ENCODE measurements around the gene DPYSL5.
"Not testable (repeated sequence)": the region's sequence is repeated elsewhere in the genome, so short reads cannot be mapped to it uniquely, and the experiment has no call there.

Gene DPYSL5

DNA sequence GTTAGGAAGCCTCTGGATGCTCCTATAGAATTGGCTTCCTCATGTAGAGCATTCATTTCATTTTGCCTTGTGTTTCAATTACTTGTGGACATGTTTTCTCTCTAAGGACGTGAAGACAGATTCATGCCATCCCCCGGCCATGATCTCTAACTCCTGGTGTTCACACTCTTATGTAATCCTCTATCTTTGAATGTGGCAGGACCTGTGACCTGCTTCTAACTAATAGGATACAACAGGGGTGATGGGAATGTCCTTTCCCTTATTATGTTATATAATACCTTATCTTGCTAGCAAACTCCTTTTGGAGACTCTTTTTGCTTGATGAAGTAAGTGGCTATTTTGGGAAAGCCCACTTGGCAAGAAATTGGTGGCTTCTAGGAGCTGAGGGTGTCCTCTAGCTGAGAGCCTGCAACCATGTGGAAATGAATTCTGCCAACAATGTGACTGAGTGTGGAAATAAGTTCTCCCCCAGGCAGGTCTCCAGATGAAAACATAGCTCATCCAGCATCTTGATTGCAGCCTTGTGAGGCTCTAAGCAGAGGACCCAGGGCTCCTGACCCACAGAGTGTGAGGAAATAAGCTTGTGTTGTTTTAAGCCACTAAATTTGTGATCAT, 13.8 kb downstream of the DPYSL5 start:
- DNase-seq = no peak
- in situ Hi-C loops (cut with HindIII; ENCODE audit: low pct_ligation_motif_present, low pct_unique_long_range_greater_than_20kb, low sequenced_read_pairs) = no loop called here

DNA sequence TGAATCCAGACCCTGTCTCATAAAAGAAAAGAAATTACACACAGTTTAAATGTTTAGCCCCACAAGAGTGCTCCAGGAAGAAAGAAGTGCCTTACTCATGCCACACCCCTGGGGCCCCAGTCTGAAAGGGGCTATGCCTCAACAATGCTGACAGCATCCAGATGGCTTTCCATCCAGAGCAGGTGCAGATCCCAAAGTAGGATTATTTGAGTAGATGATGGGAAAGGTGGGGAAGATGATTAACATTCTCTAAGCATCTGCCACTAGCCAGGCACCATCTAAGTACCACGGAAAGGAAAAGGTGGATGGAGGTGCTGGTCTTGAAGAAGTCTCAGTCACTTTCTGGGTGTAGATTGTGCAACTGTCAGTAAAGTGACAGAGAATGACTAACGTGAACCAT, 16.3 kb downstream of the DPYSL5 start:
- in situ Hi-C loops (cut with HindIII; ENCODE audit: low pct_ligation_motif_present, low pct_unique_long_range_greater_than_20kb, low sequenced_read_pairs) = no loop called here
- DNase-seq = no peak

DNA sequence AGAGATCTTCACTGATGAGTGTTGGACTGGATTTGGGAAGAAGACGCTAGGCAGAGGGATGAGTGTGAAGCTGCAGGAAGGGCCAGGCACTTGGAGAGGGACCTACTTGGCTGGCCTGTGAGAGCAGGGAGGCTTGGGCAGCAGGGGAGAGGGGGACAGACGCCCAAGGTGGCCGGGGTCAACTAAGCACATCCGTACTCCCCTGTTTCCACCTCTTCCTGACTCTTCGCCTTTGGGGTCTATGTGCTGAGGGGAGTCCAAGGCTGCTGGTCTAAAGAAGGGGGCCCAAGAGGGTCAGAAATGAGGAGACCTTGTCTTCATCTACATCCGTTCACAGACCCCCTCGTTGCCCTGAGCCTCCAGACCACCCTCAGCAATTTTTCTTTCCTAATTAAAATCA, 16.7 kb downstream of the DPYSL5 start:
- in situ Hi-C loops (cut with HindIII; ENCODE audit: low pct_ligation_motif_present, low pct_unique_long_range_greater_than_20kb, low sequenced_read_pairs) = no loop called here
- DNase-seq = no peak

DNA sequence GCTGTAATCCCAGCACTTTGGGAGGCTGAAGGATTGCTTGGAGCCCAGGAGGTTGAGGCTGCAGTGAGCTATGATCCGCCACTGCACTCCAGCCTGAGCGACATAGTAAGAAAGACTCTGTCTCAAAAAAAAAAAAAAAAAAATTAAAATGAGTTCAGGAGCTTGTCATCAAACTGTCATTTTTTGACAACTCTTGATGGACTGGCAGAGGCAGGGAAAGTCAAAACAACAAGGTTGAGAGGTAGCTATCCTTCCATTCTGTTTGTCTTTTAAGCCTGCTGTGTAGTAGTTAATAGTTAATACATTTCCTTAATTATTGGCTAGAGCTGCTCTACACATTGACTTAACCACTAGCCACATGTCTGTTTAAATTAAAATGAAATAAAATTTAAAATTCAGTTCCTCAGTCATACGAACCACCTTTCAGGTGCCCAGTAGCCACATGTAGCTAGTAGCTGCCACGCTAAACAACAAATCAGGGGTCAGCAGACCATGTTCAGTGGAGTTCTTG, 22.7 kb downstream of the DPYSL5 start:
- in situ Hi-C loops (cut with HindIII; ENCODE audit: low pct_ligation_motif_present, low pct_unique_long_range_greater_than_20kb, low sequenced_read_pairs) = no loop called here
- peak; percentile 59 for DNase-seq

DNA sequence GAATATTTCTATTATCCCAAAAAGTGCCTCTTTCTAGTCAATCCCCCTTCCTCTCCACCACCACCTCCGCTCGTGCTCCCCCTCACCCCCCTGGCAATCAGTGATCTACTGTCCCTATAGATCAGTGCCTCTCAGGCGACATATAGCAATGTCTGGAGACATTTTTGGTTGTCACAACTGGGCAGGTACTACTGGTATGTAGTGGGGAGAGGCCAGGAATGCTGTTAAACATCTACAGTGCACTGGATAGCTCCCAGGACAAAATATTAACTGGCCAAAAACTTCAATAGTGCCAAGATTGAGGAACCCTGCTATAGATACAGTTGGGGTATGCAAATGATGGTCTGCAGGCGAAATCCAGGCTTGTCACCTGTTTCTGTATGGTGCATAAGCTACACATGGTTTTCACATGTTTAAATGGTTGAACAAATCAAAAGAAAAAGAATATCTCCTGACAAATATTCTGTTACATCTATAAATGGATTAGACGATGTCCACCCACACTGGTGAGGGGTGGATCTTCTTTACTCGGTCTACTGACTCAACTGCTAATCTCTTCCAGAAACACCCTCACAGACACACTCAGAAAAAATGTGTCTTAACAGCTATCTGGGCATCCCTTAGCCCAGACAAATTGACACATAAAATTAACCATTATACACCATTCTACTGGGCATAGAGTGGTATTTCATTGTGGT, 25.5 kb downstream of the DPYSL5 start:
- peak; percentile 41 for DNase-seq
- in situ Hi-C loops (cut with HindIII; ENCODE audit: low pct_ligation_motif_present, low pct_unique_long_range_greater_than_20kb, low sequenced_read_pairs) = no loop called here

DNA sequence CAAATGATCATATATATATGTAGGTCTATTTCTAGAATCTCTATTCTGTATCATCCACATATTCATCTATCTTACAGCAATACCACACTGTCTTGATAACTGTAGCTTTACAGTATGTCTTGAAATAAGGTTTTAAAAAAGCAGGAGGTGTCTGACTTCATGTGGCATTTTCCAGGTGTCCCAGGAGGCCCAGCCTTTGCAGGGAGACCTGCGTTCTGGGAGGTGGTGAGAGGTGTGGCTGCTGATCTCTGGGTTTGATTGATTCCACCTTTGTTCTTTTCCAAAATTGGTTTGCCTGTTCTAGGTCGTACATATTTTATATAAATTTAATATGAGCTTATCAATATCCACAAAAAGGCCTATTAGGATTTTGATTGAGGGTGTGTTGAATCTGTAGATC, 26.6 kb downstream of the DPYSL5 start:
- no peak for DNase-seq
- in situ Hi-C loops (cut with HindIII; ENCODE audit: low pct_ligation_motif_present, low pct_unique_long_range_greater_than_20kb, low sequenced_read_pairs) = no loop called here

DNA sequence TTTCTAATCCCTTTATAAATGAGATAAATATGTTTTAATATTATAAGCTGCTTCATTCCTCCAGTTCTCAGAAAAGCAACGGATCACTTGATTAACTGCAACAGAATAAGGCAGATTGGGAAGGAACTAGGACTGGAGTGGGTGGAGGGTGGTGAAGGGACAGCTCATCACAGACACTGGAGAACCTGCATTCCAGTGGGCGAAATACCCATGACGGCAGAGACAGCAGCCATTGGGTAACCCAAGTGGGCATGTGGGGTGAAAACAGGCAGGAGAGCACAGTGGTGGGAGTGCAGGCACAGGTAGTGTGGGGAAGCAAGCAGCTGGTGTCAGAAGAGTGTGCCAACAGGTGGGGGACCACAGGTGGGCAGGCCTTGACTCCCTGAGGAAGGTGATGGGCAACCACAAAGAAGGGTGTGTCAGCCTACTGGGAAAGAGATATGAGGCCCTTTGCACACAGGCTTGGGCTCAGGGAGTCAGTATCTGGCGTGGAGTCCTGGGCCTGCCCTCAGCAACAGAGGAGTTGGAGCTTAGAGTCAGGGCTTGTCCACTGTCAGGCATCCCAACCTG, 27.2 kb downstream of the DPYSL5 start:
- in situ Hi-C loops (cut with HindIII; ENCODE audit: low pct_ligation_motif_present, low pct_unique_long_range_greater_than_20kb, low sequenced_read_pairs) = no loop called here
- DNase-seq = no peak

DNA sequence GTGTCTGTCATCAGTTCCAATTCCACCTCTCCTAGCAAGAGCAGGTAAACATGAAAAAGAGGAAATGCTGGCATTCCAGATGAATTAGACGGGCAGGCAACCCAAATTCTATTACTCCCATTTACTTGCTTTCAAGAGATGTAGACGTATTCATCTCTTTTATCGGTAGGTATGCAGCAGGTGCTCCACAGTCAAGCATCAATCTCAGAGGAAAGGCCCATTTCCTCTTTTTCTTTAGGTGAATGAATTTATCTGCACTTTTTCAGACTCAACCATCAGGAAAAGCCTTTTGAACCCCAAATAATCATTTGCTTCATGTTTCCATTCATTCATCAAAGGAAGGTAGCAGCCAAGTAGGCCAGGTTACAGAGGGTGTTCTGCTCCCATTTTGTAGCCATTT, 27.9 kb downstream of the DPYSL5 start:
- in situ Hi-C loops (cut with HindIII; ENCODE audit: low pct_ligation_motif_present, low pct_unique_long_range_greater_than_20kb, low sequenced_read_pairs) = no loop called here
- no peak for DNase-seq

DNA sequence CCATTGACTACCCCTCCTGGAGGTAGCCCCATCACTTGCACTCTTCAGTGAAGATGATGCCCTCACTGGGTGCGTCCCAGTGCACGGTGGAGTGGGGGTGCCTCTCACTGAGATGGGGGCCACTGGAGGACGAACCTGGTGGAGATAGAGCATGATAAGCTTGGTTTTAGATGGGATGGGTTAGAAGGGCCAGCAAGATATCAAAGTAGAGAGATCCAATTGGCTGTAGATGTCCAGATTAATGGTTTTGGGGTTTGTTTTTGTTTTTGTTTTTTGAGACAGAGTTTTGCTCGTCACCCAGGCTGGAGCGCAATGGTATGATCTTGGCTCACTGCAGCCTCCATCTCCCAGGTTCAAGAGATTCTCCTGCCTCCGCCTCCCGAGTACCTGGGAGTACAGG, 28.3 kb downstream of the DPYSL5 start:
- in situ Hi-C loops (cut with HindIII; ENCODE audit: low pct_ligation_motif_present, low pct_unique_long_range_greater_than_20kb, low sequenced_read_pairs) = no loop called here
- no peak for DNase-seq

DNA sequence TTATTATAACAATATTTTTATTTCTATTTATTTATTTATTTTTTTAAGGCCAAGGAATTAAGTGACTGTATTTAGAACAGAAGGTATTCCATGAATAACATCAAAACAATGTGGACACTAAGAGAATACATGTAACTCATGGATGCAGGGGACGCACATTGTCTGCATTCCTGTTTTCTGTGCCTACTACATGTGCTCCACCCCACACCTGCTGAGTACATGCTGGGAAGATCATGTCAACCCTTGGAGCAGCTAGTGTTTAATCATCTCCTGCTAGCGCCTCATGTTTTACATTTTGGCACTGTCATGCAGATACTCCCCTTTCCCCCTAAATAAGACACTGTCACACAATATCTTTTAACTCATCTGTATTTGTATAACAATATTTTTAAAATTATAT, 29.3 kb downstream of the DPYSL5 start:
- in situ Hi-C loops (cut with HindIII; ENCODE audit: low pct_ligation_motif_present, low pct_unique_long_range_greater_than_20kb, low sequenced_read_pairs) = no loop called here
- no peak for DNase-seq

DNA sequence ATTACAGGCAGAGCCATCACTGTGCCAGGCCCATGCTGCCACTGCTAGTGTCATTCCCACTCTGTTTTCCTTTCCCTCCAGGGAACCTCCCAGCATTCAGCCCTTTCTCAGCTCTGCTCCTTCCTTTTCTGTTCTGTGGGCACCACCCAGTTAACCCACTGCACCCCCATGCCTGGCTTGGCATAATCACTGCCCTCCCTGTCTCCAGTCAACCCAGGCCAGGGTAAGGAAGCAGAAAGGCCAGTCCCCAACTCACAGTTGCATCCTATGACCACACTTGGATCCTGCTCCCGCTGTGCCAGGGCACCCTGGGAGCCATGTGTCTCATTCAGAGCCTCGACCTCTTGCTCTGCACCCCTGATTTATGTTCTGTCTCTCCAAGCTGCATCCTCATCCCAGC, 32.2 kb downstream of the DPYSL5 start:
- in situ Hi-C loops (cut with HindIII; ENCODE audit: low pct_ligation_motif_present, low pct_unique_long_range_greater_than_20kb, low sequenced_read_pairs) = no loop called here
- no peak for DNase-seq

DNA sequence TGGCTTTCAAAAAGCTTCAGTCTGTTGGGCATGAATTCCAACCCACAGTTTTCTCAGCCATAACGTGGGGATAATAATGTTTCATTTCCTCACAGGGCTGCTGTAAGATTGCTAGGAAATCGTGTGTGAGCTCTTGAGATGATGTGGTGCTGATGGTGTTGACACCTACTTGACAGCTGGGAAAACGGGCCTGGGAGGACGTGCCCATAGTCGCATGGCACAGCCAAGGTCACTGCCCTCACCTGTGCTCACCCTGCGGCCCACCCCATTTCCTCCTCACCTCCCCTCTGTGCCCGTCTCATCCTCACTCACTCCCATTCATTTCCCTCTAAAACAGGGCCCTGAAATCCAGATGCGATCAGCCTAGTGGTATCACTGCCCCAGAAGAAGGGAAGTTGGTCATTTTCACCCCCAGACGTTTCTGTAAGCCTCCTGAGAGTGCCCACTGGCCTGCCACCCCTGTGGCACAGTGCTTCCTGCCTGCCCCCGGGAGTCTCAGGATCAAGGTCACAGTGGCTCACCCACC, 33.0 kb downstream of the DPYSL5 start:
- DNase-seq = no peak
- in situ Hi-C loops (cut with HindIII; ENCODE audit: low pct_ligation_motif_present, low pct_unique_long_range_greater_than_20kb, low sequenced_read_pairs) = no loop called here

DNA sequence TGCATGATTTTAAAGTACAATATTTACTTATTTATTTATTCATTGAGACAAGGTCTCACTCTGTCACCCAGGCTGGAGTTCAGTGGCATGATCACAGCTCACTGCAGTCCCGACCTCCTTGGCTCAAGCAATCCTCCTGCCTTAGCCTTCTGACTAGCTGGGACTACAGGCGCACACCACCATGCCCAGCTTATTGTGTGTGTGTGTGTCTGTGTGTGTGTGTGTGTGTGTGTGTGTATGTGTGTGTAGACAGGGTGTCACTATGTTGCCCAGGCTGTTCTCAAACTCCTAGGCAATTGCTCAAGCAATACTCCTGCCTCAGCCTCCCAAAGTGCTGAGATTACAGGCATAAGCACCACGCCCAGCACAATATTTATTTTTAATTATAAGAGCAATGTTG, 34.3 kb downstream of the DPYSL5 start:
- DNase-seq; in situ Hi-C loops (cut with HindIII; ENCODE audit: low pct_ligation_motif_present, low pct_unique_long_range_greater_than_20kb, low sequenced_read_pairs): not testable (repeated sequence)

DNA sequence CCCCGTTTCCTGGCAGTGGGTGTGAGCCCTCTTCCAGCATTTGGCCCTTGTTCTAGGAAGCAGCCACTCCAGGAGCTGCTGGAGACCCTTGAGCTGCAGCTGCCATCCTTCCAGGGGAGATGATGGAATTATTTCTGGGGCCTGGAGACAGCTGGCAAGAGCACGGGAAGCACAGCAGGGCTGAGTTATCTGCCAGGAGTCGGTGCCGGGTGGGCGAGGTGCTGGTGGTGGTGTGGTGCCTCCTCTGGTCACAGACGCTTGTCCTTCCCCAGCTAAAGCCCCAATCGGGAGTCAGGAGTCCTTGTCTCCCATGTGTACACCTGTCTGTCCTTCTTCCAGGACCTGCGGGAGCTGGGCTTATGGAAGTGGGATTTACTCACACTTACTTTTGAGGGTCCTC, 36.0 kb downstream of the DPYSL5 start:
- in situ Hi-C loops (cut with HindIII; ENCODE audit: low pct_ligation_motif_present, low pct_unique_long_range_greater_than_20kb, low sequenced_read_pairs) = no loop called here
- no peak for DNase-seq

DNA sequence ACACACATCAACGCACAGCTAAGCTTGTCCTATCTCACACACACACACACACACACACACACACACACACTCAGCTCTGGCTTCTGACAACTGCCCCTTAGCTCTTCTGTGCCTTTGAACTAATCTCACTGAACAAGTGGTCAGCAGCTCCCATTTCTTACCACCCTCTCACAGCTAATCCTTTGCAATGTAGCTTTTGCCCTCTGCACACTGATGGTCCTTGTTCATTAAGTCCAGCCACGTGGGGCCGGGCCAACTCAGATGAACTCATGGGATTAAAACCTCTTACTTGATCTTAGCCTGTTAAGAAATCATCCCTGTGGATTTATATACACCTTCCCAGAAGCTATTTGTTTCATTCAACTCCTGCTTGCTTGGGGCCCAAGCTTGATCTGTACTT, 36.6 kb downstream of the DPYSL5 start:
- in situ Hi-C loops (cut with HindIII; ENCODE audit: low pct_ligation_motif_present, low pct_unique_long_range_greater_than_20kb, low sequenced_read_pairs) = no loop called here
- no peak for DNase-seq

DNA sequence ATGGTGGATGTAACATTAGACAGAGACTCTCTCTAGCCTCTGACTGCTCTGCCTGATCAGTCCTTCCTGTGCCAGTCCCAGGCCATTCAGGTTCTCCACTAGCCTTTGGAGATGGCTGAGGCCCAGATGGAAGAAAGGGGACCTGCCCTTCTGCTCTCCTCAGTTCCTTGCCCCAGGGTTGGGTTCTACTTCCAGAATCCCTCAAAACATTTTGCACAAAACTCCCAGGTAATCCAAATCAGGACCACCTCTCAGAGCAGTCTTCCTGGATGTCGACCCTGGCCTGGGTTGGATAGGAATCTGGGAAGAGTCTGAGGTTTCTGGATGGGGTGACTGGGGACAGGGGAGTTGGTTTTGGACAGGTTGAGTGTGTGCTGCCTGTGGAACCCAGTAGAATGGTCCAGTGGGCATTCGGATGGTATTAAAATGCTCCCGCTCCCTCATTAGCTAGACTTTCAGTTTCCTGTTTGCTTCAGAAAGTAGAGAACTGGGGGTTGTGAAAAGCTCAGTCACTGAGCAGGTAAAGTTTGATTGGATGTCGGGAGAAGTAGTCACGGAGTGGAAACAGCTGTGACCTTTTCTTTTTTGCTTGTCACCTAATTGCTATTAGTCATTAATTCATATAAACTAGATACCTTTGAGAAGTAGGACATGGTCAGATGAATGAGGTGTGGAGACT, 37.9 kb downstream of the DPYSL5 start:
- DNase-seq = no peak
- in situ Hi-C loops (cut with HindIII; ENCODE audit: low pct_ligation_motif_present, low pct_unique_long_range_greater_than_20kb, low sequenced_read_pairs) = no loop called here

DNA sequence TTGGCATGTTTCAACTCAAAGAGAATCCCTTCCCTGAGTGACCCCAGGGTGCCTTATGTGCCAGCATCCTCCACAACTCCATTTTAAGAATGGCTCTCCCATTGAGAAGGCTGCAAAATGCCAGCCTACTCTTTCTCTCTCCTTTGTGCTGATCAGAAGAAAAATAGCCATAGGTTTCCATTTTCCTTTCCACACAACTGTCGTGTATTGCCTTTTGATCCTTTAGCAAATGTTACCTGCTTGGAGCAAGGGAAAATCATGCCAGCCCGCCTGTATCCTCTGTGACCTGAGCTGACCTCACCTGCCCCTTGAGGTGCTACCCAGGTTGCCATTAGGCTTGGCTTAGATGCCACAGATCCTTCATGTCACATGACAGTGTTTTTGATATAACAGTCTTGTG, 38.8 kb downstream of the DPYSL5 start:
- in situ Hi-C loops (cut with HindIII; ENCODE audit: low pct_ligation_motif_present, low pct_unique_long_range_greater_than_20kb, low sequenced_read_pairs) = no loop called here
- no peak for DNase-seq

DNA sequence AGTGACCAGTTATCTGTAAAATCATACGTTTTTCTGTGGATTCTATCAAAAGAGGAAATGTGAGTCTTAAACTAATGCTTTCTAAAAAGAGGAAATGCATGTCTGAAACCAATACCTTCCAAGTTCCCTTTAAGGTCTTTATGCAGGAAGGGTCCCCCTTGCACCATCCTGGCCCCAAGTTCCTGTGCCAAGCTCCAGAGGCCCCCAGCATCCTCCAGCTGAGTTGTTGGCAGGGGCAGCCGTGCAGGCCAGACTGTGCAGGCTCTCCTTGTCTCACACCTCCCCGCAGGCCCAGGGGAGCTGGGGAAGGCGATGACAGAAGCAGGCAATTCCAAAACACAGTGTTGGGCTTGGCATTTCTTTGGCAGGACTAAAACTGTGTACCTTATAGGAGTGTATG, 39.2 kb downstream of the DPYSL5 start:
- in situ Hi-C loops (cut with HindIII; ENCODE audit: low pct_ligation_motif_present, low pct_unique_long_range_greater_than_20kb, low sequenced_read_pairs) = no loop called here
- DNase-seq = no peak

DNA sequence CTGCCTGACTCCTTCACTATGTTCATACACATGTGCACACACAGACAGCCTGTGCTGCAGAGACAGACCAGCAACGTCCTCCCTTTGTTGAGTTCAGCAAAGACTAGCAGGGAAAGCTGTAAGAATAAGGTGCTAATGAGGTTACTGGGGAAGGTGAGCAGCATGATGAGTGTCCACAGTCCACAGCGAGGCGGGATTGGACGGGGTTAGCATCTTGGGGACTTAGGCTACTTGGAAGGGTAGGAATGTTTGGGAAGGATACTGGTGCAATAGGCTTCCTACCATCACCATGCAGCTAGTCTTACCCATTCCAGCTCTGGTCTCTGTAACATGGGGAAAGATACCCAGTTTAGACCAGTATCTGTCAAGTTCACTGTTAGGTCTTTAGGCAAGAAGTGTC, 41.9 kb downstream of the DPYSL5 start:
- in situ Hi-C loops (cut with HindIII; ENCODE audit: low pct_ligation_motif_present, low pct_unique_long_range_greater_than_20kb, low sequenced_read_pairs) = no loop called here
- DNase-seq = no peak

Data from ACHN (cell line).